Activated T-helper 1 cell treated with anti-CD3 and anti-CD28 coated beads, Interleukin-12 subunit alpha, Interleukin-12 subunit beta, Interleukin-2, Interleukin-4 antibody, amounts not matched to agents 30 ng/mL and 10 ng/mL and 1 ng/mL, durations not matched to agents 14 hours and 24 hours and 36 hours (primary cell): ENCODE results near the gene KIT. TPM values are rescaled to one million over a fixed set of nuclear protein-coding genes. Genes with fewer than 3 reads are reported as not detected.
A peak's percentile ranks its signal among the peaks of the same experiment; 100 is the strongest.
"Not testable (repeated sequence)": the region's sequence is repeated elsewhere in the genome, so short reads cannot be mapped to it uniquely, and the experiment has no call there.

Experiments
- DNase-seq: peaks from one replicate; pipeline ENCODE4 v3.0.0; 2021; ENCODE audit warnings: low spot score
- H3K27ac Mint-ChIP-seq: one replicate; pipeline ENCODE4 v1.8.0; 2021; ENCODE audit warnings: mild to moderate bottlenecking, mixed read lengths
- H3K27me3 Mint-ChIP-seq: one replicate; pipeline ENCODE4 v1.8.0; 2022; ENCODE audit warnings: mild to moderate bottlenecking, moderate library complexity, mixed read lengths; ENCODE audit not compliant: insufficient read depth
- H3K36me3 Mint-ChIP-seq: one replicate; pipeline ENCODE4 v1.8.0; 2021; ENCODE audit warnings: low read depth, mixed read lengths
- H3K4me1 Mint-ChIP-seq: one replicate; pipeline ENCODE4 v1.8.0; 2021; ENCODE audit warnings: low read depth, mixed read lengths
- H3K4me3 Mint-ChIP-seq: one replicate; pipeline ENCODE4 v1.8.0; 2021; ENCODE audit warnings: mild to moderate bottlenecking, moderate library complexity, mixed read lengths
- H3K9me3 Mint-ChIP-seq: one replicate; pipeline ENCODE4 v1.8.0; 2021; ENCODE audit warnings: mixed read lengths
- intact Hi-C: fragments of 100-400 bp; cut with micrococcal nuclease; formaldehyde crosslinking; loops from one replicate; pipeline ENCODE4 v1.15.1; 2024
- total RNA-seq: library from RNA; stranded (reverse); gene quantifications from 2 replicates; pipeline ENCODE4 v1.2.3, GENCODE V29; 2022

KIT gene
- 0.17 and 0.41 TPM in 2 replicates for total RNA-seq

DNA sequence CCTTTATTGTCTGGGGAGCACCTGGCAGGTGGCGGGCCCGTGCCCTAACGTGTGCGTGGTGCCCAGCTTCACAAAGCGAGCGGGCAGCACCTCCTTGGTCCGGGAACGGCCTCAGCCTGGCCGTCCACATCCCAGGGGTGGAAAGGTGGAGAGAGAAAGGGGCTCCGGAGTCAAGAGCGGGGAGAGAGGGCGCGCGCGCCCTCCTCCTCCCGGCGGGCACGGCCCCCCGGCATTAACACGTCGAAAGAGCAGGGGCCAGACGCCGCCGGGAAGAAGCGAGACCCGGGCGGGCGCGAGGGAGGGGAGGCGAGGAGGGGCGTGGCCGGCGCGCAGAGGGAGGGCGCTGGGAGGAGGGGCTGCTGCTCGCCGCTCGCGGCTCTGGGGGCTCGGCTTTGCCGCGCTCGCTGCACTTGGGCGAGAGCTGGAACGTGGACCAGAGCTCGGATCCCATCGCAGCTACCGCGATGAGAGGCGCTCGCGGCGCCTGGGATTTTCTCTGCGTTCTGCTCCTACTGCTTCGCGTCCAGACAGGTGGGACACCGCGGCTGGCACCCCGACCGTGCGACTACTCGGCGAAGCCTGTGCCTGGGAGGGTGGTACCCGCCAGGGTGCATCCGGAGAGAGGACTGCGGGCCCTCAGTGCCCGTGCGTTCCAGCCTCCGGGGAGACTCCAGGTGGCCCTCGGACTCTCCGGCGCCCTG, at the start of gene KIT:
TSS of gene KIT (plus strand) at position 407 of the 701 bp plus-strand sequence. CDS start at position 465, 58 bp downstream.
- peak within 1 kb of the TSS; percentile 14 for H3K27ac Mint-ChIP-seq
- H3K9me3 Mint-ChIP-seq, result no peaks in the 10 kb centered on the region
- H3K4me1 Mint-ChIP-seq, result peaks cover 6% of the 10 kb centered on the region
- peak within 1 kb of the TSS; percentile 71 for H3K4me3 Mint-ChIP-seq
- peaks cover 63% of the 10 kb centered on the region for H3K27me3 Mint-ChIP-seq
- no peaks in the 10 kb centered on the region for H3K36me3 Mint-ChIP-seq
- no peak for DNase-seq
- intact Hi-C loops, result loop anchor here (1.0 to 10.0 kb wide), 4 partner anchors 26 to 553 kb away; partner anchors contain the start of genes GSX2 and PDGFRA

DNA sequence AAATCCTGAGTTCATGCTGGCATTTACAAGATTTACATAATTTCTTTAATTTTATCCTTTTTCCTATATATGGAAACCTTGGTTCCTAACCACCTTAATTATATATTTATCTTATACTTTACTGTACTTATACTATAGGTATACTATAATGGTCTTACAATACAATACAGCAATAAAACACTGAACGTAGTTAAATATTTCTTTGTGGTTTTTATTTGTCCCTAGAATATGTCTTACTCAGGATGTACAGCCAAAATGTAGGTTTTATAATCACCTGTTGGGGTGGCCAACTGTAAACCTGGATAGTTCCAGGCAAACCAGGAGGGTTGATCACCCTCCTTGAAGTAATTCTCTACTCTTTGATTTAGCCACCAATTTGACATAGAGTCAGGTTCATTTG, 48.4 kb upstream of the KIT start:
- Mint-ChIP-seq H3K36me3 (no peaks in the 10 kb centered on the region), H3K4me1 (no peaks in the 10 kb centered on the region), H3K27me3 (peaks cover 4% of the 10 kb centered on the region), H3K4me3 (no peak overlapping the region), H3K9me3 (no peaks in the 10 kb centered on the region), H3K27ac (no peak overlapping the region)
- no peak for DNase-seq
- intact Hi-C loops, result no loop called here

DNA sequence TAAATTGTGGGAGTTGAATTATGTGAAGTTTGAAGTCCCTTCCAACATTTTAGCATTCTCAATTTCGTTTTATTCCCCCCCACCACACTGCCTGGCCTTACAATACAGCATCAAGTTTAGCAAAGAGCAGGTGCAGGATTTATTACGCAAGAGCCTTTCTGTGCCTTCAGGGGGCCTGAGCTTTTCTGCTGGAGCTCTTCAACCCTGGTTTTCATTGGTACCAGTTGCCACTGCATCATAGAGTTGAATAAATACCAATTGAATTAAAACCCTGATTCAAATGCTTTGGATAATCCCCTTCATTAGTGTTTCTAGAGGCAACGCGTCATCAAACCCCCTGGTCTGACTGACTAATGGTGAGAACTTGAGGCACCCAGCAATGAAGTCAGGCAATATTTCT, 43.6 kb upstream of the KIT start:
- DNase-seq, result no peak
- H3K9me3 Mint-ChIP-seq, result no peaks in the 10 kb centered on the region
- intact Hi-C loops, result no loop called here
- no peak overlapping the region for H3K4me3 Mint-ChIP-seq
- no peaks in the 10 kb centered on the region for H3K4me1 Mint-ChIP-seq
- H3K27ac Mint-ChIP-seq, result no peak overlapping the region
- no peaks in the 10 kb centered on the region for H3K36me3 Mint-ChIP-seq
- H3K27me3 Mint-ChIP-seq, result peaks cover 2% of the 10 kb centered on the region

DNA sequence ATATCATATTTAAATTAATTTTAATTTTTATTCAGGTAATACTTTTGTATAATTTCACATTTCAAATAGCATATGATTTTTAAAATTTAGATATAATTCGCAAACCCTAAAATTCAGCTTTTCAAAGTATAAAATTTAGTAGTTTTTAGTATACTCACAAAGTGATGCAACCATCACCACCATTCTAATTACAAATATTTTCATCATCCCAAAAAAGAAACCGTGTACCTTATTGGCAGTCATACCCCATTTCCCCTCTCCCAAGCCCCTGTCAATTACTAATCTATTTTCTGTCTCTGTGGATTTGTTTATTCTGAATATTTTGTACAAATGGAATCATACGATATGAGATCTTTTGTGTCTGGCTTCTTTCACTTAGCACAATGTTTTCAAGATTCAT, 37.0 kb upstream of the KIT start:
- Mint-ChIP-seq H3K27me3 (peaks cover 4% of the 10 kb centered on the region), H3K36me3 (no peaks in the 10 kb centered on the region), H3K27ac (no peak overlapping the region), H3K4me1 (no peaks in the 10 kb centered on the region), H3K4me3 (no peak overlapping the region), H3K9me3 (no peaks in the 10 kb centered on the region)
- intact Hi-C loops, result no loop called here
- DNase-seq, result no peak

DNA sequence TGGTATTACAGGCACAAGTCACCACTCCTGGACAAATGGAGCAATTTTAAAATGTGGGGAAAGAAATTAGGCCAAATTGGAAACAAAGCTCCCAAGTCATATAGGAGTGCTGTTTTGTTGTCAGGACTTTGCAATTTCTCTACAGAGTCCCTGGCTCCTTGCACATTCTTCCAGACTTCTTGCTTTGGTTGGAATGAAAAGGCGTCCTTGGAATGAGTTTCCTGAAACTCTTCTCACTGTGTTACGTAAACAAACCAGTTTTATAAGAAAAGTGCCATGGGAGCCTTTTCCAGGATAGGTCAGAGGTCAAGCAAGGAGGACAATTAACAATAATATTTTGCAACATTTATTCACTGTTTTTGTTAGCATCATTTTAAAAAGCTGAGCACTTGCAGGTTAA, 32.4 kb upstream of the KIT start:
- no peak overlapping the region for H3K27ac Mint-ChIP-seq
- no peak overlapping the region for H3K4me3 Mint-ChIP-seq
- intact Hi-C loops, result no loop called here
- peaks cover 2% of the 10 kb centered on the region for H3K27me3 Mint-ChIP-seq
- H3K4me1 Mint-ChIP-seq, result no peaks in the 10 kb centered on the region
- H3K9me3 Mint-ChIP-seq, result no peaks in the 10 kb centered on the region
- H3K36me3 Mint-ChIP-seq, result no peaks in the 10 kb centered on the region
- no peak for DNase-seq

DNA sequence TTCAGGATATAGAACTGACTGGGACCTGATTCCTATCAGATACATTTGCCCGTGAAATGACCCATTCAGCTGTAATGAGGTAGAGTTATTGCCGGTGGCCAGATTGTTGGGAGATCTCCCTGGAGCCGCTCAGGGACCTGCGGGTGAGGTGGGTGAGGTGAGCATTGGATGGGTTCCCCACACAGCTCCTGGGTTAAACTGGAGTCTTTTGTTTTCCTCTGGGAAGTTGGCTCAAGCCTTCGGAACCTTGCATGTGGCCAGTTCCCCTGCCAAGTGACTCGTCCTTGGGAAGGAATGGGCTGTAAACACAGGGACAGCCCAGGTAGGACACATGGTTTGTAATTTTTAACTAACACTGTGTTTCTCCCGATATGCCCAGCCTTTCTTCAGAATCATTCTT, 31.6 kb upstream of the KIT start:
- H3K27me3 Mint-ChIP-seq, result peaks cover 2% of the 10 kb centered on the region
- no peaks in the 10 kb centered on the region for H3K4me1 Mint-ChIP-seq
- no peak overlapping the region for H3K27ac Mint-ChIP-seq
- H3K9me3 Mint-ChIP-seq, result no peaks in the 10 kb centered on the region
- no peak for DNase-seq
- H3K4me3 Mint-ChIP-seq, result no peak overlapping the region
- H3K36me3 Mint-ChIP-seq, result no peaks in the 10 kb centered on the region
- intact Hi-C loops, result no loop called here

DNA sequence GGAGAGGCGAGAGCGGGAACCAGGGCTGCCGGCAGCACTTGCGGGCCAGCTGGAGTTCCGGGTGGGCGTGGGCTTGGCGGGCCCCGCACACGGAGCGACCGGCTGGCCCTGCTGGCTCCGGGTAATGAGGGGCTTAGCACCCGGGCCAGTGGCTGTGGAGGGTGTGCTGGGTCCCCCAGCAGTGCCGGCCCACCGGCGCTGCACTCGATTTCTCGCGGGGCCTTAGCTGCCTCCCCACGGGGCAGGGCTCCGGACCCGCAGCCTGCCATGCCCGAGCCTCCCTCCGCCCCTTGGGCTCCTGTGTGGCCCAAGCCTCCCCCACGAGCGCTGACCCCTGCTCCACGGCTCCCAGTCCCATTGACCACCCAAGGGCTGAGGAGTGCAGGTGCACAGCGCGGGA, 25.2 kb upstream of the KIT start:
- H3K9me3 Mint-ChIP-seq, result no peaks in the 10 kb centered on the region
- no peaks in the 10 kb centered on the region for H3K4me1 Mint-ChIP-seq
- H3K27ac Mint-ChIP-seq, result no peak overlapping the region
- no peaks in the 10 kb centered on the region for H3K36me3 Mint-ChIP-seq
- intact Hi-C loops, result no loop called here
- DNase-seq, result no peak
- no peak overlapping the region for H3K4me3 Mint-ChIP-seq
- H3K27me3 Mint-ChIP-seq, result no peaks in the 10 kb centered on the region

DNA sequence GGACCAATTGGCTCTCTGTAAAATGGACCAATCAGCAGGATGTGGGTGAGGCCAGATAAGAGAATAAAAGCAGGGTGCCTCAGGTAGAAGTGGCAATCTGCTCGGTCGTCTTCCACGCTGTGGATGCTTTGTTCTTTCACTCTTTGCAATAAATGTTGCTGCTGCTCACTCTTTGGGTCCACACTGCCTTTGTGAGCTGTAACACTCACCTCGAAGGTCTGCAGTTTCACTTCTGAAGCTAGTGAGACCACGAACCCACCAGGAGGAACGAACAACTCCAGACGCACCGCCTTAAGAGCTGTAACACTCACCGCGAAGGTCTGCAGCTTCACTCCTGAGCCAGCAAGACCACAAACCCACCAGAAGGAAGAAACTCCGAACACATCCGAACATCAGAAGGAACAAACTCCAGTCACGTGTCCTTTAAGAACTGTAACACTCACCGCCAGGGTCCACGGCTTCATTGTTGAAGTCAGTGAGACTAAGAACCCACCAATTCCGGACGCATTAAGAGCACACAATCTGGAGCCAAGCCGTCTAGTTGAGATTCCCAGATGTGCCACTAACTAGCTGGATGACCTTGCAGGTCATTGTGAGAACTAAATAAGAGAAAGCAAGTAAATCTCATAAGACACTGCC, 24.5 kb upstream of the KIT start:
- H3K4me1 Mint-ChIP-seq, intact Hi-C loops, H3K9me3 Mint-ChIP-seq, H3K36me3 Mint-ChIP-seq, H3K27me3 Mint-ChIP-seq, H3K27ac Mint-ChIP-seq, DNase-seq, H3K4me3 Mint-ChIP-seq: not testable (repeated sequence)

DNA sequence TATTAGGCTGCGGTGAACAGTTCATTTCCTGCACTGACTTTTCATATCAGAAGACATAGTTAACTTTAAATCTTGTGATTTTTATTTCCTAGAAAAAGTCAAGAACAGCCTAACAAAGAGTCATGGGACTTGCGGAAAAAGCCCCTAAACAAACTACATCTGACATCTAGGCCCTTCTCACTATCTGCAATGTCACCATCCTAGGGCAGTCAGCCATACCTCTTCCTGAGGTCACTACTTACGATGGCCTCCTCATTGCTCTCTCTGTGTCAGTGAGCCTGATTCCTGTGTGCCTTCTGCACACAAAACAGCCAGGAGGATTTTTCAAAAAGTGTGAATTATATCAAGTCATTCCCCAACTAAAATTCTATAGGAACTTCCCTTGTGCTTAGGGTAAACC, 22.4 kb upstream of the KIT start:
- intact Hi-C loops, result no loop called here
- Mint-ChIP-seq H3K9me3 (no peaks in the 10 kb centered on the region), H3K4me3 (no peak overlapping the region), H3K27ac (no peak overlapping the region), H3K36me3 (no peaks in the 10 kb centered on the region), H3K27me3 (no peaks in the 10 kb centered on the region), H3K4me1 (no peaks in the 10 kb centered on the region)
- no peak for DNase-seq

DNA sequence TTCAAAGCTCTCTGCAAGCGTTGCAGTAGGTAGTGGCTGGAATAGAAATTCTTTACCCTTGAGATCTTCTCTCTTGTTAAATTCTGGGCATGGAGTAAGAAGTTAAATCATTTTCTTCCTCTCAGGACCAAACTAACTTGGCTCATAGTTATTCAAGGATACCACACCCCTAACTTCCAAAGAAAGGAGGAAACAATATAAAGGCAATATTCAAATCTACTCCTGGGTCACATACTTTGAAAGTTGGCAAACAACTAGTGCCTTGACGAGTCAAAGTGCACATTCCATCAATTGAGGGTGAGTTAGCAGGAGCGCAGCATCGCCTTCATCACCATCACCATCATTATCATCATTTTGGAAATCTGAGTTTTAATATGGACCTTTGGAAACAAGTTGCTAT, 20.4 kb upstream of the KIT start:
- intact Hi-C loops, result no loop called here
- no peaks in the 10 kb centered on the region for H3K9me3 Mint-ChIP-seq

DNA sequence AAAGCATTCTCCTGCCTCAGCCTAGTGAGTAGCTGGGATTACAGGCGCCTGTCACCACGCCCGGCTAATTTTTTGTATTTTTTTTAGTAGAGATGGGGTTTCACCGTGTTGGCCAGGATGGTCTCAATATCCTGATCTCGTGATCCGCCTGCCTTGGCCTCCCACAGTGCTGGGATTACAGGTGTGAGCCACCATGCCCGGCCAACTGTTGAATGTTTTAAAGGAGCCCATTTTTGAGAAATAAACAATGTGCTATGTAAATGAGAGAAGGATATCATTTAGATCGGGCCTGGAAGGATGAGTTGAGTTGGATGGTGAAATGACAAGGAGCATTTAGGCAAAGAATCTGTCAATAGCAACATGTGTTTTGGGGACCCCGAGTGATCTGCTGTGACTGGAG, 16.7 kb upstream of the KIT start:
- H3K9me3 Mint-ChIP-seq, H3K27me3 Mint-ChIP-seq, intact Hi-C loops, H3K4me3 Mint-ChIP-seq, DNase-seq, H3K27ac Mint-ChIP-seq, H3K36me3 Mint-ChIP-seq, H3K4me1 Mint-ChIP-seq: not testable (repeated sequence)

More for the DNA sequence above, 20.4 kb upstream of the KIT start:
- DNase-seq, result no peak
- Mint-ChIP-seq H3K4me1 (no peaks in the 10 kb centered on the region), H3K27me3 (peaks cover 4% of the 10 kb centered on the region), H3K36me3 (no peaks in the 10 kb centered on the region), H3K4me3 (no peak overlapping the region), H3K27ac (no peak overlapping the region)

DNA sequence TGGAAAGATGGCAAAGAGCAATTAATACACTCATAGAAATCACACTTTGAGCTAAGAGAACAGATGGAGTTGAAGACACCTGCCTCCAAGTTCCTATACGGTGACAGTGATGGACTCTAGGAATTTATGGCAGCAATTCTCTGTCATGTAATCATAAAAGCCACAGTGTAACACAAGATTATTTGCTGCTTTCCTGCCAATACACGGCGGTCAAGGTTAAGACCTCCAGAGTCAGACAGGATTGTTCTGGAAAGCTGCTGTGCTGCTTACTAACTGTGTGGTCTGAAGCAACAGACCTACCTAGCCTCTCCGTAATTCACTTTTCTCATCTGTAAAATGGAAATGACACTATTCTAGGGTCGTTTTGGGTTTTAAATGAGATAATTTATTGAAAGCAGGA, 14.6 kb upstream of the KIT start:
- DNase-seq, result no peak
- Mint-ChIP-seq H3K4me1 (no peaks in the 10 kb centered on the region), H3K27ac (no peak overlapping the region), H3K4me3 (no peak overlapping the region), H3K27me3 (peaks cover 5% of the 10 kb centered on the region), H3K36me3 (no peaks in the 10 kb centered on the region), H3K9me3 (no peaks in the 10 kb centered on the region)
- intact Hi-C loops, result no loop called here

DNA sequence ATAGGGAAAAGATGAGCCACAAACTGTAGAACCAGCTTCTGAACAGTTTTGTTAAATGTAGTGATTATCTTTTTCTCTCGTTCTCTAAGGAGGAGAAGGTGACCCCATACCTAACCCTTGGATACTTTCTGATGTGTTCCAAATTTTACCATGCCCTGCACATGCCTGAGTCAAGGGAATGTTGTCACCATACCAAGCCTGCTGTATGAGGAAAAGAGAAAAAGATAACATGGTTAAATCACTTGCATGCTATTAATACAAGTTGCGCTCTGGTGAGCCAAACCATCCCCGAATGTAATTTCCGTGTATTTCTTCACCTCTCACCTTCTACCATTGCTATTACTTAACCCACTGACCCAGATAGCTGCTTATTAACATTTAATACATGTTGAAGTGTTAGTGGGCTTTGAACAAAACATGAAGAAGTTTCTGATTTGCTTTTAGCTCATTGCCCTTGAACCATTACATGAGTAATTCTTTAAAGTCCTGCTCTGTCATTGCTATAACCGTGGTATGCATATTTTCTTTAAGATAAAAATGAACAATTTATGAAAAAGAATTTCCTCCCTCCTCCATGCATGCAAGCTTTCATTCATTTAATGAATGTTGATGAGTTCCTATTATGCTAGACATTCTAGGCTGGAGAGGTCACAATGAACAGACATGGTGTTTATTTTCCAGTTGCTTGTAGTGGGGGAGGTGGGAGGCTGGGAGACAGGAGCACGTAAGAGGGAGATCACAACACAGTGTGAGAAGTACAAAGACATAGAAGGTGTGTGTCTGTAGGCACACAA, 13.6 kb upstream of the KIT start:
- DNase-seq, result no peak
- H3K4me1 Mint-ChIP-seq, result no peaks in the 10 kb centered on the region

More for the DNA sequence above, 13.6 kb upstream of the KIT start:
- no peak overlapping the region for H3K4me3 Mint-ChIP-seq
- no peak overlapping the region for H3K27ac Mint-ChIP-seq
- intact Hi-C loops, result no loop called here
- peaks cover 5% of the 10 kb centered on the region for H3K27me3 Mint-ChIP-seq
- H3K9me3 Mint-ChIP-seq, result no peaks in the 10 kb centered on the region
- no peaks in the 10 kb centered on the region for H3K36me3 Mint-ChIP-seq
